Body of pancreas (tissue), 4 donors: ENCODE measurements around the gene ATP6V1B1.

ENCODE experiments used
- POLR2A ChIP-seq, 3 donors: fragments of 450-650 bp; IDR thresholded peaks; one replicate each; pipeline ENCODE4 v1.6.1; 2016; ENCODE audit warnings: antibody characterized with exemption in 3 of 3, mild to moderate bottlenecking in 2 of 3
- TF ChIP-seq, protein P1 (sequence below), 7 experiments: fragments of 450-650 bp in 4 of 7; fragments of 200-600 bp in 3 of 7; sonication (generic) in 3 of 7; IDR thresholded peaks; one replicate each; pipeline ENCODE4 v1.5.1; 2016 to 2019; ENCODE audit warnings: antibody characterized with exemption in 7 of 7

GRCh38 chr2:70999362-70999761 lies 63.7 kb downstream of the ATP6V1B1 start:
- TF ChIP-seq, protein P1, sequence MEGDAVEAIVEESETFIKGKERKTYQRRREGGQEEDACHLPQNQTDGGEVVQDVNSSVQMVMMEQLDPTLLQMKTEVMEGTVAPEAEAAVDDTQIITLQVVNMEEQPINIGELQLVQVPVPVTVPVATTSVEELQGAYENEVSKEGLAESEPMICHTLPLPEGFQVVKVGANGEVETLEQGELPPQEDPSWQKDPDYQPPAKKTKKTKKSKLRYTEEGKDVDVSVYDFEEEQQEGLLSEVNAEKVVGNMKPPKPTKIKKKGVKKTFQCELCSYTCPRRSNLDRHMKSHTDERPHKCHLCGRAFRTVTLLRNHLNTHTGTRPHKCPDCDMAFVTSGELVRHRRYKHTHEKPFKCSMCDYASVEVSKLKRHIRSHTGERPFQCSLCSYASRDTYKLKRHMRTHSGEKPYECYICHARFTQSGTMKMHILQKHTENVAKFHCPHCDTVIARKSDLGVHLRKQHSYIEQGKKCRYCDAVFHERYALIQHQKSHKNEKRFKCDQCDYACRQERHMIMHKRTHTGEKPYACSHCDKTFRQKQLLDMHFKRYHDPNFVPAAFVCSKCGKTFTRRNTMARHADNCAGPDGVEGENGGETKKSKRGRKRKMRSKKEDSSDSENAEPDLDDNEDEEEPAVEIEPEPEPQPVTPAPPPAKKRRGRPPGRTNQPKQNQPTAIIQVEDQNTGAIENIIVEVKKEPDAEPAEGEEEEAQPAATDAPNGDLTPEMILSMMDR (IDR thresholded peaks at IDR 0.05) = no peak
- TF ChIP-seq POLR2A (IDR thresholded peaks at IDR 0.05) = no peak
